H1 (cell line): ENCODE data around the gene DCLK1. TPM values are rescaled to one million over a fixed set of nuclear protein-coding genes. Genes with fewer than 3 reads are reported as not detected.

ENCODE experiments used
- CHD7 ChIP-seq: fragments of 300-600 bp; sonication (generic); IDR thresholded peaks from 2 replicates; pipeline ENCODE4 v1.7.1; 2012; ENCODE audit warnings: low read length, moderate library complexity, mild to moderate bottlenecking, inconsistent platforms; ENCODE audit not compliant: insufficient replicate concordance
- polyA plus RNA-seq, 7 experiments: library from polyadenylated mRNA; depleted of rRNA in 3 of 7; stranded (reverse) in 5 of 7; unstranded in 2 of 7; fragments of >200 nt in 5 of 7; fragments of 200-250 nt in 2 of 7; gene quantifications; 1 replicate in 5 of 7; 2 replicates in 1 of 7; 4 replicates in 1 of 7; pipeline versions ENCODE4 v1.2.1 to v1.2.3, GENCODE V29; 2011 to 2013; ENCODE audit warnings: missing spikeins in 2 of 7, mixed read lengths in 2 of 7
- total RNA-seq: library from RNA; stranded (reverse); fragmentation: NEBNext Ultra II Directional; extraction: Animal tissue kit (Norgen Biotek cat#: 25700); gene quantifications from 2 replicates; pipeline ENCODE4 v1.2.1, GENCODE V29; 2021

The DCLK1 gene
- total and polyA plus RNA-seq, 2 of the 8 experiments (the other 6 are each of a cell fraction or from before 2014, with no cell fraction given), result 22.8 to 41.0 TPM

DNA sequence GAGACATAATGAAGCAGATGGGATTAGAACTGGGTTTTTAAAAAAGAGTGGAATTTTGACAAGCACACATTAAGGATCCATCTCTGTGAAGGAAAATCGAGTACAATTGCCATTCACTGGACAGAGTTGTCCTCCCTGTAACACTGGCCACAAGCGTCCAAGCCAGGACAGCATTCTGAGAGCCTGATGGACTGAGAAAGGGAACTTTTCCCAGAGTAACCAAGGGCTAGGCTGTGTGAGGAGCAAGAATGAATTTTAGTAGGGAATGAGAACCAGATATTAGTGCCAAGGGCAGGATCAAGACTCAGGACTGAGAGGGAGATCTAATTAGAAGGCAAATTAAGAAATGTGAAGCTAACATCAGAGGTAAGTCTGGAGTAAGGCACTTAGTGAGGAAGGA is 73.1 kb downstream of the DCLK1 start (continued):
- no peak for TF ChIP-seq CHD7
